Panc1 (cell line): ENCODE measurements around the gene SMPD1.

Experiments used
- POLR2AphosphoS5 ChIP-seq: IDR thresholded peaks from 2 replicates; pipeline ENCODE4 v1.6.1; 2012; ENCODE audit warnings: mild to moderate bottlenecking, low read depth, low read length, moderate library complexity
- SIN3A ChIP-seq: IDR thresholded peaks from 2 replicates; pipeline ENCODE4 v1.6.1; 2012; ENCODE audit warnings: low read depth, mild to moderate bottlenecking, low read length, moderate library complexity, borderline replicate concordance; ENCODE audit not compliant: insufficient read depth
- TF ChIP-seq, protein P1 (sequence below): fragments of 450-650 bp; IDR thresholded peaks from 2 replicates; pipeline ENCODE4 v1.5.1; 2017; ENCODE audit warnings: mild to moderate bottlenecking
- TF ChIP-seq, protein P2 (sequence below), 2 experiments: IDR thresholded peaks; 2 replicates each; pipeline ENCODE4 v1.6.1; 2011 to 2012; ENCODE audit warnings: low read depth in 2 of 2, control low read depth in 1 of 2, low read length in 1 of 2, mild to moderate bottlenecking in 1 of 2, moderate library complexity in 1 of 2; ENCODE audit not compliant: insufficient read depth in 1 of 2

DNA sequence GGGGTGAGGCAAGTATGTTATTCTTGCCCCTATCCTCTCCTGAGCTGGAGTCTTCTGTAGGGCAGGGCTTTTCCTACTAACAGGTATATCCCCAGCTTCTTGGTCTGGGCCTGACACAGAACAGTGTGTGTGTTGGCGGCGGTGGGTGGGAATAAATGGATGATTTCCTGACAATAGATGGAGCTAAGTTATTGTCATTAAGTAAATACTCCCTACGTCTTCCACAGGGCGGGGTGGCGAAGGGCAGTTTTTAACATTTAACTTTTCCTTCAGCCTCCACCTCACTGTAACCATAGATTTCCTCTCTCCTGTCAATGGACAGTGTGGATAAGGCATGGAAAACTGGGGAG is 11.7 kb upstream of the SMPD1 start:
- TF ChIP-seq, protein P1, sequence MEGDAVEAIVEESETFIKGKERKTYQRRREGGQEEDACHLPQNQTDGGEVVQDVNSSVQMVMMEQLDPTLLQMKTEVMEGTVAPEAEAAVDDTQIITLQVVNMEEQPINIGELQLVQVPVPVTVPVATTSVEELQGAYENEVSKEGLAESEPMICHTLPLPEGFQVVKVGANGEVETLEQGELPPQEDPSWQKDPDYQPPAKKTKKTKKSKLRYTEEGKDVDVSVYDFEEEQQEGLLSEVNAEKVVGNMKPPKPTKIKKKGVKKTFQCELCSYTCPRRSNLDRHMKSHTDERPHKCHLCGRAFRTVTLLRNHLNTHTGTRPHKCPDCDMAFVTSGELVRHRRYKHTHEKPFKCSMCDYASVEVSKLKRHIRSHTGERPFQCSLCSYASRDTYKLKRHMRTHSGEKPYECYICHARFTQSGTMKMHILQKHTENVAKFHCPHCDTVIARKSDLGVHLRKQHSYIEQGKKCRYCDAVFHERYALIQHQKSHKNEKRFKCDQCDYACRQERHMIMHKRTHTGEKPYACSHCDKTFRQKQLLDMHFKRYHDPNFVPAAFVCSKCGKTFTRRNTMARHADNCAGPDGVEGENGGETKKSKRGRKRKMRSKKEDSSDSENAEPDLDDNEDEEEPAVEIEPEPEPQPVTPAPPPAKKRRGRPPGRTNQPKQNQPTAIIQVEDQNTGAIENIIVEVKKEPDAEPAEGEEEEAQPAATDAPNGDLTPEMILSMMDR: no peak
- TF ChIP-seq POLR2AphosphoS5 (no peak), SIN3A (no peak)
- TF ChIP-seq, protein P2, sequence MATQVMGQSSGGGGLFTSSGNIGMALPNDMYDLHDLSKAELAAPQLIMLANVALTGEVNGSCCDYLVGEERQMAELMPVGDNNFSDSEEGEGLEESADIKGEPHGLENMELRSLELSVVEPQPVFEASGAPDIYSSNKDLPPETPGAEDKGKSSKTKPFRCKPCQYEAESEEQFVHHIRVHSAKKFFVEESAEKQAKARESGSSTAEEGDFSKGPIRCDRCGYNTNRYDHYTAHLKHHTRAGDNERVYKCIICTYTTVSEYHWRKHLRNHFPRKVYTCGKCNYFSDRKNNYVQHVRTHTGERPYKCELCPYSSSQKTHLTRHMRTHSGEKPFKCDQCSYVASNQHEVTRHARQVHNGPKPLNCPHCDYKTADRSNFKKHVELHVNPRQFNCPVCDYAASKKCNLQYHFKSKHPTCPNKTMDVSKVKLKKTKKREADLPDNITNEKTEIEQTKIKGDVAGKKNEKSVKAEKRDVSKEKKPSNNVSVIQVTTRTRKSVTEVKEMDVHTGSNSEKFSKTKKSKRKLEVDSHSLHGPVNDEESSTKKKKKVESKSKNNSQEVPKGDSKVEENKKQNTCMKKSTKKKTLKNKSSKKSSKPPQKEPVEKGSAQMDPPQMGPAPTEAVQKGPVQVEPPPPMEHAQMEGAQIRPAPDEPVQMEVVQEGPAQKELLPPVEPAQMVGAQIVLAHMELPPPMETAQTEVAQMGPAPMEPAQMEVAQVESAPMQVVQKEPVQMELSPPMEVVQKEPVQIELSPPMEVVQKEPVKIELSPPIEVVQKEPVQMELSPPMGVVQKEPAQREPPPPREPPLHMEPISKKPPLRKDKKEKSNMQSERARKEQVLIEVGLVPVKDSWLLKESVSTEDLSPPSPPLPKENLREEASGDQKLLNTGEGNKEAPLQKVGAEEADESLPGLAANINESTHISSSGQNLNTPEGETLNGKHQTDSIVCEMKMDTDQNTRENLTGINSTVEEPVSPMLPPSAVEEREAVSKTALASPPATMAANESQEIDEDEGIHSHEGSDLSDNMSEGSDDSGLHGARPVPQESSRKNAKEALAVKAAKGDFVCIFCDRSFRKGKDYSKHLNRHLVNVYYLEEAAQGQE (IDR thresholded peaks at IDR 0.05; ENCODE audit: insufficient read depth in 1 of 2, low read depth in 2 of 2, low read length in 1 of 2): no peak
